NOMO-1 (cell line): ENCODE data around the gene IMMT.

Source experiments
- DNase-seq, 2 experiments: peaks; one replicate each; lab custom pipeline; 2025; ENCODE audit not compliant: unreplicated experiment in 2 of 2; lab: John Stamatoyannopoulos, UW

IMMT gene

GRCh38 chr2:86097114-86097896 is 98.0 kb downstream of the IMMT start:
- no peak for DNase-seq

DNA sequence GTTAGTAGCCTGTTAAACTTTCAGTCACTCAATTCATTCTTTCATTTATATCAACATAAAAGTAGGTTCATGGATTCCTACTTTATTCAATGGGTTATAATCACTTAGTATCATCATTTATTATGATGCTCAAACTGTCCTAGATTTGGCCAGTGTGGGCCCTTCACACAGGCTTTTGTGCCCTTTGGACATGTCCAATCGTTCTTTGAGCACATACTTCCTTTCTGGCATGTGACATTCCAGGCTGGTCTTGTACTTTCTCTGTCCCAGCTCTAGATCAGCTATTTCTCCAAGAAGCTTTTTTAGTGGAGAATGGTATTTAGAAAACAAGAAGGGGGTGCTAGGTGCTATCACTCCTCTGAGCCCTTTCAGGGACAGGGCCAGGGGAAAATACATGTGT is 101.0 kb downstream of the IMMT start:
- no peak for DNase-seq
